HG02623 (cell line): ENCODE measurements around the gene VWA5B2.
"Not testable (repeated sequence)": the region's sequence is repeated elsewhere in the genome, so short reads cannot be mapped to it uniquely, and the experiment has no call there.

Source experiments
- ATAC-seq: cut with Tn5 transposase; IDR thresholded peaks from one replicate; pipeline ENCODE4 v1.9.1; 2021; ENCODE audit warnings: moderate library complexity; ENCODE audit not compliant: unreplicated experiment

Gene VWA5B2

GRCh38 chr3:184241141-184241446, 11.7 kb downstream of the VWA5B2 start:
- no peak for ATAC-seq

- ATAC-seq, result no peak
These were observed 12.3 kb downstream of the VWA5B2 start for GRCh38 chr3:184241447-184242296.

DNA sequence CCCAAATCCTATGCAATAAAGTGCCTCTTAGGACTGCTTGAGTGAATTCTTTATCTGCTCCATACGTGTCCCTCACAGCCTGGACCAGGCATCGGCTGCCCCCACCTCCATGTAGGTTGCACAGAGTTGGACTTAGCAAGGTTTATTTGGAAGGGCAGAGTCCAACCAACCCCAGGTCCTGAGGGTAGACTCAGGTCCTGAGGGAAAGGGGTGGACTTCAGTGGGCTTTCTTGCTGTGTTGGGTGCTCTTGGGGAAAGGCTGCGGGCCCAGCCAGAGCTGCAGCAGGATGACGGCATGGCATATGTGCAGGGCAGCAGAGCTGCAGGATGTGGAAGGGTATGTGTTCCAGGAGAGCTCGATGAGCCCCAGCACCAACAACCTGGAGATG, 12.9 kb downstream of the VWA5B2 start:
- no peak for ATAC-seq

DNA sequence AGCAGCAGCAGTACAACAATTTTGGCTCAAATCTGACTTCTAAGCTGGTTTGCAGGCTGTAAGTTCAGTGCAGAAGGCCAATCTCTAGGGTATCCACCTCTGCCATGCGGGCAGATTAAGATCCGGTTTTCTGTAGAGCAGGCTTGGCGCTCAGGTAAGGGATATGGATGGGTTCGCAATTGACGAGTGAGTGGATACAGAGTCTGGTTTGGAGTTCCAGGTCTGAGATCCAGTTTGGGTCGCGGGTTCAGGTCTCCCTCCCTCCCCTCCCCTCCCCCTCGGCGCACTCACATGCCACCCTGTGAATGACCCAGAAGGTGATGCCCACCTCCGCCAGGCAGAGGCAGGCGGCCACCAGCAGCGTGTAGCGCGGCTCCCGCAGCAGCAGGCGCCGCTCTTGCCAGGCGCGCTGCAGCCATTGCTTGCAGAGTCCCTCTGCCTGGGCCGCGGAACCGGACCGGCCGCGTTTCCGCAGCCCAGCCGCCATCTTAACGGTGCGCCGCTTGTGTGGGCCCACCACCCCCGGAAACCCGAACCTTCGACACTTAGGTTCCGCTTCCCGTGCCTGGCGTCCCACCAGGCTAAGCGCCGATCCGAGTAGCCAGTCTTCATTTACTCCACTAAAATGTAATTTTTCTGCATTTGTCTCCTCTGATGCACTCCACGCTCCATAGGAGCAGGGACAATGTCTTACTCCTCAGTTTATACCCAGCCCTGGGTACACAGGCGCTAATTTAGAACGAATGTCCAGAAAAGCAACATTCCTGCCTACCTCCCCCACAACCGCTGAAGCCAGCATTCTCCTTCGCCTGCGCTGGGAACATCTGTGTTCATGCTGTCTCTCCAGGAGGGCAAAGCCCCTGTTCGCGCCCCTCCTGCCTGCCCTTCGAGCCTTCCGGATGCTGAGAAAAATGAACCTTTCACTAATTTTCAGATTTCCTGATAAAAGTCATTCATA, 19.3 kb downstream of the VWA5B2 start, which contains the start of gene ALG3:
Gene ALG3, minus strand, starts transcription at position 509 of the 958 bp plus-strand sequence. Its CDS starts 22 bp downstream, at position 487.
- ATAC-seq, result peak; percentile 42

- ATAC-seq, result peak; percentile 86
These were observed 20.2 kb downstream of the VWA5B2 start, which contains the start of gene EEF1AKMT4 for GRCh38 chr3:184249412-184250166. Gene EEF1AKMT4, plus strand, starts transcription at chr3:184249672. Its CDS starts 23 bp downstream, at chr3:184249695.

DNA sequence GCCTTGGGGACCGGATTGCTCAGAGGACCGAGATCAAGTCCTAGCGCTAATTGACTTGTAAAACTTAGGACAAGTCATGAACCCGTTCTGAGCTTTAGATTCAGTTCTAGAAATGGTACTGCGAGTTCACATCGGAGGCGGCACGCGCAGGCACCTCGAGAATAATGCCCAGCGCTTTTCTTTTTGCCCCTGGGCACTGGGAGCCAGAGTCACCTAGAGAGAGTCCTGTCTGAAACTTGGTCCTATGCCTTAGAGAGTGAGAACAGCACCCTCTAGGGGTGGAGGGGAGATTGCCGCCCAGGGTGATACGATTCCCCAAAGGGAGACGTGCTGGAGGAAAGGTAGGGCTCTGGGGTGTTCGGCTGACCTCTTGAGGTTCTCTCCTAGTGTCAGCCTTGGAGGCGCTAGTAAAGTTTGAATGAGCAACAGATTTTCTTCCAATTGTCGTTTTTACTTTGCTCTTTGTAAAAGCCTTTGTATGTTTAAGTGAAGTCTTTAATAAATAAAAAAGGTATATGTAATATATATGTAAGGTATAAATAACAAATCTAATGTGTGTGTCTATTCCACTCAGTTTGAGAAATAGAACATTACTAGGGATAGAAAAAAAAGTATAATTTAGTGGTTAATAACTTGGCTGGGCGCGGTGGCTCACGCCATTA, 20.9 kb downstream of the VWA5B2 start:
- ATAC-seq, result peak; percentile 67

DNA sequence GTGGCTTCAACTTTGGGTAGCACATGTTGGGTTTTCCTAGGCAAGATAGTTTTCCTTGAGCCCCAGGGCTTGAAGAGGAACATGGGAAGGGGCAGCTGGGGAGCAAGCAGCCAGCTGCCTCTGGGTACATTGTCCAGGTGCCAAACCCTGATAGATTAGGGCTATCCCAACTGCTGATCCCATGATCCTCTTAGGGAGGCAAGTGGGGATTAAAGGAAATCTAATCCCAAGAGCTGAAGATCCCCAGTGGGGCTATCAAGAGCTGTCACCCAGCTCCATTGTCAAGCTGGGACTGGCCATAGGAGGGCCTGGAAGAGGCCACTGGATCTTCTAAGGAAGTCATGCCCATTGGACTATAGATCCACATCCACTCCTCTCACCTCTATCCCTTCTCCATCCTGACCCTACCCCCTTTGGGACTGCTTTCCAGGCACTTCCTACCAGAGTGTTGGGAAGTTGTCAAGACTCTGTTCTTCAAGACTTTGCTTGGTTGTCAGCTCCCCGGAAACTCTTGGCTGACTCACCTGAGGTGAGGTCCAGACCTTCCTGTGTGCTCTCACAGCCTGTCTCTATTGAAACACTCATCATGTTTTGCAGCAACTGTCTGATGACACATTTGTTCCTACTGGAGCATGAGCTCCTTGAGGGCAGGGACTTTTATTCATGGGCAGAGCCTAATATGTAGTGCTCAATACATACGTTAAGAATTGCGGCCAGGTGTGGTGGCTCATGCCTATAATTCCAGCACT, 26.1 kb downstream of the VWA5B2 start:
- ATAC-seq, result no peak

DNA sequence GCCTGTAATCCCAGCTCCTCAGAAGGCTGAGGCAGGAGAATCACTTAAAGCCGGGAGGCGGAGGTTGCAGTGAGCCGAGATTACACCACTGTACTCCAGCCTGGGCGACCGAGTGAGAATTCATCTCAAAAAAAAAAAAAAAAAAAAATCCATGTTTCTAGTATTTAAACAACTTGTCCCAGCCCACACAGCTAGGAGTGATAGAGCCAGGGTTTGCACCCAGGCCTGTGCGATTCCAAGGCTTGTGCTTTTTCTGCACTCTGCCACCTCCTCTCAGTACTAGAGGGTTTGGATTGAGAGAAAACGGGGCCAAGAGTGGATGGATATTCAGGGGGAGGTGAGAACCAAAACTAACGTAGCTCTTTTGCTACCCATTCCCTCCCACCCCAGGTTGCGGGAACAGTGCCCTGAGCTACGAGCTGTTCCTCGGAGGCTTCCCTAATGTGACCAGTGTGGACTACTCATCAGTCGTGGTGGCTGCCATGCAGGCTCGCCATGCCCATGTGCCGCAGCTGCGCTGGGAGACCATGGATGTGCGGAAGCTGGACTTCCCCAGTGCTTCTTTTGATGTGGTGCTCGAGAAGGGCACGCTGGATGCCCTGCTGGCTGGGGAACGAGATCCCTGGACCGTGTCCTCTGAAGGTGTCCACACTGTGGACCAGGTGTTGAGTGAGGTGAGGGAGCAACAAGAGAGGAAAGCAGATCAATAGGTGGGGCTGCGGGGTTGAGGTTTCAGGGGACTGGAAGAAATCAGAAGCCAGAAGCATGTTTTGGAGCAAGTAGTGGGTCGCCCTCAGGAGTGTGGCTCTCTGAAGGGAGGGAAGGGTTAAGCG, 27.9 kb downstream of the VWA5B2 start:
- ATAC-seq, result no peak

DNA sequence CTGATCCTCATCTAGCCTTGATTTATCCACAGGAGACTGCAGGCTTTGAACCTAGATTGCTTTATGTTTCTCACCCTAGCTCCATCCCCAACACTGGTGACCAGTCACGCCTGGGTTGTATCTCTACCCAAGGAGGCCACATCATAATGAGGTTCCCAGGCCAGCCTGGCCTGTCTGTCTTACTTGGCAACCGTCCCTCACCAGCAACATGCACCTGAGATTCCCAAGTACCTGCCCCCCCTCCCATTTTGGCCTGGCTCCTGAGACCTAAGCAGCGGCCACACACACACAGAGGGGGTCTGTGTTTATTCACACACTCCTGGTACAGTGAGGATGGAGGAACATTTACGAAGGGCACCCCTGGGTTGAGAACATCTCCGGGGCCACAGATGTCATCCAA, 29.5 kb downstream of the VWA5B2 start:
- no peak for ATAC-seq

DNA sequence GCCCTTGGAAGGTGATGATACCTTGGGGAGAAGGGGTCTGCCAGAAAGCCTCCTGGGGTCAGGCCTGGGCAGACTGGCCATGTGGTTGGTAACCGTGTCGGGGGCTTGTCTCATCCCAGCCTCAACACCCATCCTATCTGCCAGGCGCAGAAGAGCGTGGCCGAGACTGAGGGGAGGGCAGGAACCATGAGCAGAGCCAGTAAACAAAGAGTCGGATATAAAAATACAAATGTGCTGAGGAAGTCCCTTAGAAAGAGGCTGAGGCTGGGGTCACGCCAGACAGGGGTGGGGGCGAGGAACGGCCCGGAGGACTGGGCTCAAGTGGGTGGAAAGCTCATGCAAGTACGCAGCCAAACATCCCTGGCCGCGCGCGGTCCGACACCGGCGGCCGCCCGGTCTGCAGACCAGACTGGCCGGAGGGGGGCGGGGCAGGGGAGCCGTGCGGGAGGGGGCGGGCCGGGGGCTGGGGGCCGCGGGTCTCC, 30.1 kb downstream of the VWA5B2 start:
- ATAC-seq, result no peak

DNA sequence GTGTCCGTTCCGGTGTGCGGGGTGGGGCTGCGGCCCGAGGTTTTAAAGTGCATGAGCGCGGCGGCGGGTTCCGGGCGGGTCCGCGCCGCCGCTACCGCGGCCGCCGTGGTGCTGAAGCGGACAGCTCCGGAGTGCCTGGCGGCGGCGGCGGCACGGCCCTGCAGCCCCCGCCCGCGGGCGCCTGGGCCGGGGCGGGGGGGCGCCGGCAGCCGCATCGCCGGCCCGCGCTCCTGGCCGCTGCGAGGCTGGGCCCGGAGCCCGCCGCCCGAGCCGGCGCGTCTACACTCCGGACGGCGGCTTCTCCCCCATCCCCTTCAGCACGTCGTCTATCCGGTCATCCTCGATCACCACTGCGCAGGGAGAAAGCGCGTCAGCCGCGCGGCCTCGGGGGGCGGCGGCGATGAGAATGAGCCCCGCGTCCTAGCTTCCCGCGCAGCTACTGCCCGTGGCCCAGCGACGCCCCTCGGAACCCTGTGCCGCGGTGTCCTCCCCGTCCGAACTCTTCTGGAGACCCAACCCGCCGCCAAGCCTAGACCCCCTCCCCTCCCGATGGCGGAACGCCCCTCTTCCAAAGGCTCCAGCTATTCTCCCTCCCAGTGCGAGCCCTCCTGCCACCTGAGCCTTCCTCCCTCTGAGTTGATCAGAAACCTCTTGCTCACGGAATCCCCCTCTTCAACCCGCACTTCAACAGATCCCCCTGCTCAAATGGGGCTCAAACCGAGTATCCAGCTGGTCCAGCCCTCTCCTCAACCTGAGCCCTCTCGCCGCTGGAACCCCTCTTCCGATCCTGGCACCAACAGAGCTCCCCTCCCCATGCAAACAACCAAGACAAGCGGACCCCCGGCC, 30.7 kb downstream of the VWA5B2 start:
- no peak for ATAC-seq

DNA sequence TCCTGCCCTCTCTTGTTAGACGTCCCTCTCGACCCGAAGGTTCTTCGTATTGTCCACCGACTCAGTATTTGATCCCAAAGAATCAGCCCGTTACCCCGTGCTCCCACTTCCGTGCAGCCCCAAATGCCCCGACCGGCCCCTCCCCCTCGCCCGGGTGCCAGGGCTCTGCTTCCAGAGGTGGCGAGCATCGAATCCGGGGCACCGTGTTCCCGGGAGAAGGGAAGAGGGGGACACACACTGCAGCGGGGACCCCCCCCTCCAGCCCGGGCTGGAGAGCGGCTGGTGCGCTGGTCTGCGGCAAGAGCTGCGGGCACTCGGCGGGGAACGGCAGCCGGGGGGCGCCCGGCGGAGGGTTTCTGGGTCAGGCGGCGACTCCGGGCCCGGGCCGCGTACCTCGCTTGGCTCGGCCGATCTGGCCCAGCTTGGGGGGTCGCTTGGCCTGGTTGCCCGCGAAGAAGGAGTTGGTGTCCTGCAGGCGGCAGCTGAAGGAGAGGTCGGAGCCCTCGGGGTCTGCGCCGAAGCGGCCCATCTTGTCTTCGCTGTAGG, 31.4 kb downstream of the VWA5B2 start:
- no peak for ATAC-seq

DNA sequence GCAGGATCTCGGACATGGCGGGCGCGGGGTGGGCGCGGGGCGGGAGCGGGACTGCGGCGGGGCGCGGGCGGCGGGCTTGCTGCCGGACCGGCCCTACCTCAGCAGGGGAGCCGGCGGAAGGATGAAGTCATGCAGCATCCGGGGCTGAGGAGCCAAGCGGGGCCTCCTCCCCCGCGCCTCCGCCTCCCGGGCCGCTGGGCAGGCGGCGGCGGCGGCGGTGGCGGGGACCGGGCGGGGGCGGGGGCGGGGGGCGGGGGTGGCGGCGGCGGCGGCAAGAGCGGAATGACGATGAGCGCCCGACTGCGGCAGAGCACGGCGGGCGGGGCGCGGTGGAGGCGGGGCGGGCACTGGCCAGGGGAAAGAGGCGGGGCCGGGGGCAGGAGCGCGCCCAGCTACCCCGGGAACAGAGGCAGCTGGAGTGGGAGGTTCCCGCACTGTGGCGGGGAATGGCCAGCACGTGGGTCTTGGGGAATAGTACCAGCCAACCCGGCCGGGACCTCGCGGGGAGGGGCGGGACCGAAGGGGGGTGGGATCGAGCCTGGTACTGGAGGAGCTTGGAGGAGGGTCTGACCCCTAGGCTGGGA, 32.0 kb downstream of the VWA5B2 start, which contains the start of gene CAMK2N2:
Gene CAMK2N2, minus strand, starts transcription at position 284 of the 584 bp plus-strand sequence. Its CDS starts 268 bp downstream, at position 16.
- ATAC-seq, result peak; percentile 48

GRCh38 chr3:184261854-184262763, 32.7 kb downstream of the VWA5B2 start:
- ATAC-seq, result no peak

DNA sequence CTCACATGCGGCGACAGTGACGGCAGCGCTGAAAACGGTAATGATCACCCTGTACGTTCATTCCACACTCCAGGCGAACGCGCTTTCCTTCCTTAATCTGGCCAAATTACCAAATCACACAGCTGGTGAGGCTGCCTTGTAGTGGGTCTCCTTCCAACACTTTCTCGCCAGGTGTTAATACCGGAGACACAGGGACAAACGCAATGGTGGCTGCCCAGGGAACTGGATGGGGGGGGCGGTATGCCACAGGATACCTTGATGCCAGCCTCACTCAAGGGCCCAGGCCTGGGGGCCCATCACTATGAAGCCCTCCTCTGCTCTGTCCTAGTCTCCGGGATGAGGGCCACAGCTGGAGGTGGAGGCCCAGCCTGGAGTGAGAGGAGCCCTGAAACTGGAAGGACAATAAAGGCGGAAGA, 33.4 kb downstream of the VWA5B2 start:
- no peak for ATAC-seq

DNA sequence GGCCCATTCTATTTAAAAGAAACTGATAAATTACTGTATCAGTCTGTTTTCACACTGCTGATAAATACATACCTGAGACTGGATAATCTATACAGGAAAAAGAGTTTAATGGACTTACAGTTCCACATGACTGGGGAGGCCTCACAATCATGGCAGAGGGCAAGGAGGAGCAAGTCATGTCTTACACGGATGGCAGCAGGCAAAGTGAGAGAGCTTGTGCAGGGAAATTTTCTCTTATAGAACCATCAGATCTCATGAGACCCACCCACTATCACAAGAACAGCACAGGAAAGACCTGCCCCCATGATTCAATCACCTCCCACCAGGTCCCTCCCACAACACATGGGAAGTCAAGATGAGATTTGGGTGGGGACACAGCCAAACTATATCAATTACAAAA, 37.9 kb downstream of the VWA5B2 start:
- ATAC-seq, result not testable (repeated sequence)
